PC-9 (cell line): ENCODE data around the gene PPIB.

Experiments used
- CTCF ChIP-seq: fragments of 200-600 bp; sonication (generic); conservative IDR thresholded peaks from 2 replicates; pipeline ENCODE4 v1.6.1; 2017; ENCODE audit warnings: mixed run types, antibody characterized with exemption, mild to moderate bottlenecking, moderate library complexity
- EZH2 ChIP-seq: fragments of 200-600 bp; sonication (generic); IDR thresholded peaks from 2 replicates; pipeline ENCODE4 v1.8.0; 2017; ENCODE audit warnings: antibody characterized with exemption, low read depth

- TF ChIP-seq CTCF (no peak), EZH2 (no peak)
These were observed 5.2 kb downstream of the PPIB start for GRCh38 chr15:64157599-64158125.
